K562 (cell line): ENCODE data around the gene IRF2. TPM values are rescaled to one million over a fixed set of nuclear protein-coding genes. Genes with fewer than 3 reads are reported as not detected.
"Not testable (repeated sequence)": the region's sequence is repeated elsewhere in the genome, so short reads cannot be mapped to it uniquely, and the experiment has no call there.

Experiments
- ATAC-seq: fragments of 200-7000 bp; cut with Tn5 transposase; 3 replicates; pipeline ENCODE4 v1.9.1; 2020; ENCODE audit warnings: moderate library complexity
- BruUV-seq: library from RNA; stranded (reverse); fragments of 400-500 nt; replicated peaks from 2 replicates; lab custom pipeline; 2021; lab: Mats Ljungman, UMichigan
- CTCF ChIA-PET: fragments of 300-600 bp; formaldehyde crosslinking; extraction: SDS; loops from one replicate; lab custom pipeline; 2021; ENCODE audit warnings: low intra/inter-chr PET ratio; lab: Yijun Ruan, JAX
- POLR2A ChIA-PET: fragments of 300-600, 350-650 bp; sonication (Branson Sonifier 250); formaldehyde crosslinking; extraction: SDS; loops from one replicate; lab custom pipeline; 2021; ENCODE audit warnings: antibody characterized with exemption, inconsistent platforms; lab: Yijun Ruan, JAX
- DNase-seq, 4 experiments: peaks; one replicate each; pipeline versions ENCODE4 v3.0.0 to v3.0.0-alpha.2; 2011 to 2018; ENCODE audit warnings: low spot score in 3 of 4, mixed read lengths in 3 of 4; ENCODE audit errors: extremely low read depth in 1 of 4
- FAIRE-seq: peaks from 2 replicates; lab custom pipeline; 2011; peaks lifted over from hg19 to GRCh38; lab: Jason Lieb, UNC
- H2AFZ ChIP-seq: 2 replicates; pipeline ENCODE4 v1.6.0; 2011; ENCODE audit warnings: low read depth, low read length, control low read depth, inconsistent platforms
- H3K27ac ChIP-seq: fragments of 200-600 bp; 3 replicates; pipeline ENCODE4 v1.8.0; 2011; ENCODE audit warnings: low read depth, mild to moderate bottlenecking, control low read depth, inconsistent platforms, low read length, moderate library complexity, mixed read lengths; ENCODE audit errors: extremely low read depth
- H3K27me3 ChIP-seq, 2 experiments: fragments of 300-600 bp in 1 of 2; 2 replicates in 1 of 2; 3 replicates in 1 of 2; pipeline versions ENCODE4 v1.6.0 to v1.8.0; 2011; ENCODE audit warnings: inconsistent platforms in 2 of 2, low read length in 2 of 2, mild to moderate bottlenecking in 1 of 2, mixed read lengths in 1 of 2, moderate library complexity in 1 of 2; ENCODE audit not compliant: control insufficient read depth in 2 of 2, insufficient read depth in 2 of 2
- H3K36me3 ChIP-seq: fragments of 300-600 bp; 3 replicates; pipeline ENCODE4 v1.8.0; 2011; ENCODE audit warnings: mild to moderate bottlenecking, low read length, inconsistent platforms; ENCODE audit not compliant: control insufficient read depth, insufficient read depth
- H3K4me1 ChIP-seq, 2 experiments: fragments of 200-600 bp in 1 of 2; replicated peaks in 1 of 2; 2 replicates in 1 of 2; 3 replicates in 1 of 2; pipeline versions ENCODE4 v1.5.1 to v1.8.0; 2011; ENCODE audit warnings: inconsistent platforms in 2 of 2, low read length in 2 of 2, mild to moderate bottlenecking in 1 of 2, mixed read lengths in 1 of 2, moderate library complexity in 1 of 2; ENCODE audit not compliant: control insufficient read depth in 2 of 2, insufficient read depth in 2 of 2
- H3K4me2 ChIP-seq: 2 replicates; pipeline ENCODE4 v1.6.1; 2011; ENCODE audit warnings: low read length, control low read depth, inconsistent platforms, mixed read lengths; ENCODE audit not compliant: insufficient read depth
- H3K4me3 ChIP-seq: fragments of 200-600 bp; sonication (generic), shearing (Covaris generic); 2 replicates; pipeline ENCODE4 v1.5.1; 2016; ENCODE audit warnings: control low read depth, inconsistent platforms
- H3K79me2 ChIP-seq: fragments of 200-600 bp; 3 replicates; pipeline ENCODE4 v1.8.0; 2011; ENCODE audit warnings: low read length, inconsistent platforms; ENCODE audit not compliant: control insufficient read depth, insufficient read depth
- H3K9ac ChIP-seq, 2 experiments: 2 replicates each; pipeline versions ENCODE4 v1.6.0 to v1.6.1; 2011; ENCODE audit warnings: low read depth in 2 of 2, low read length in 2 of 2, control low read depth in 1 of 2, inconsistent platforms in 1 of 2, mild to moderate bottlenecking in 1 of 2, mixed read lengths in 1 of 2; ENCODE audit not compliant: insufficient read depth in 1 of 2
- H3K9me1 ChIP-seq: one replicate; pipeline ENCODE4 v1.6.0; 2011; ENCODE audit warnings: inconsistent platforms, mild to moderate bottlenecking, low read length, moderate library complexity; ENCODE audit not compliant: control insufficient read depth, insufficient read depth
- H3K9me3 ChIP-seq: replicated peaks from 2 replicates; pipeline ENCODE4 v1.5.1; 2011; ENCODE audit warnings: low read depth, low read length, inconsistent platforms; ENCODE audit not compliant: control insufficient read depth, insufficient read depth
- H4K20me1 ChIP-seq: replicated peaks from 2 replicates; pipeline ENCODE4 v1.6.1; 2011; ENCODE audit warnings: low read length, inconsistent platforms, mixed read lengths; ENCODE audit not compliant: control insufficient read depth, insufficient read depth
- CREB3 ChIP-seq: fragments of 450-650 bp; conservative IDR thresholded peaks from 2 replicates; pipeline ENCODE4 v1.6.1; 2016; ENCODE audit warnings: missing genetic modification characterization, low read depth, mild to moderate bottlenecking, missing compliant biosample characterization, moderate library complexity
- DACH1 ChIP-seq: fragments of 450-650 bp; IDR thresholded peaks from 2 replicates; pipeline ENCODE4 v1.6.1; 2018; ENCODE audit not compliant: partially characterized antibody
- MCM3 ChIP-seq: fragments of 450-650 bp; IDR thresholded peaks from 2 replicates; pipeline ENCODE4 v1.6.1; 2016
- MYC ChIP-seq, 2 experiments: fragments of 250-450 bp in 1 of 2; sonication (Bioruptor Pico) in 1 of 2; IDR thresholded peaks; 2 replicates each; pipeline versions ENCODE4 v1.5.1 to v1.6.1; 2012 to 2021; ENCODE audit warnings: low read depth in 2 of 2, borderline replicate concordance in 1 of 2, improper control_type of control experiment in 1 of 2, low read length in 1 of 2, mild to moderate bottlenecking in 1 of 2, moderate library complexity in 1 of 2
- NR4A1 ChIP-seq, 2 experiments: fragments of 250-450 bp in 1 of 2; fragments of 450-650 bp in 1 of 2; sonication (Bioruptor Pico) in 1 of 2; IDR thresholded peaks; 2 replicates each; pipeline versions ENCODE4 v1.4.0 to v1.6.1; 2016 to 2020; ENCODE audit warnings: mild to moderate bottlenecking in 2 of 2, missing compliant biosample characterization in 1 of 2, missing genetic modification characterization in 1 of 2, moderate library complexity in 1 of 2
- PTRF ChIP-seq: fragments of 450-650 bp; IDR thresholded peaks from 2 replicates; pipeline ENCODE4 v1.6.1; 2016; ENCODE audit warnings: mild to moderate bottlenecking, missing genetic modification characterization, missing compliant biosample characterization
- U2AF1 ChIP-seq: fragments of 200-400 bp; formaldehyde crosslinking; optimal IDR thresholded peaks from 2 replicates; pipeline ENCODE3; 2017; ENCODE audit warnings: mild to moderate bottlenecking, low read depth, low read length, moderate library complexity
- ZBTB2 ChIP-seq: fragments of 450-650 bp; IDR thresholded peaks from 2 replicates; pipeline ENCODE4 v1.6.1; 2016; ENCODE audit warnings: antibody characterized with exemption
- ZBTB43 ChIP-seq: sonication (generic); formaldehyde crosslinking; IDR thresholded peaks from 2 replicates; pipeline ENCODE4 v1.8.0; 2023; ENCODE audit warnings: mild to moderate bottlenecking, missing genetic modification reagents
- WGBS: fragments of 100-300 bp; shearing (Covaris generic); methylation state at CpG from one replicate; pipeline ENCODE4 v1.1.6; 2016; ENCODE audit warnings: low coverage, mixed read lengths; ENCODE audit not compliant: insufficient coverage; ENCODE audit errors: missing lambda C conversion rate; 5-methylcytosine and 5-hydroxymethylcytosine counted together
- in situ Hi-C: fragments of 300-500 bp; cut with MboI; formaldehyde crosslinking; loops from 4 replicates; pipeline ENCODE4 v1.15.0; 2018; ENCODE audit warnings: inconsistent platforms, mixed read lengths
- intact Hi-C: fragments of 100-400 bp; cut with micrococcal nuclease; formaldehyde crosslinking; loops from 2 replicates; pipeline ENCODE4 v1.14.2; 2022
- polyA plus RNA-seq, 8 experiments: library from polyadenylated mRNA; depleted of rRNA in 4 of 8; stranded (reverse) in 5 of 8; unstranded in 3 of 8; fragments of >200 nt; fragmentation: Nextera tagmentation in 2 of 8; fragmentation: Illumina TruSeq in 1 of 8; extraction: Ambion mirVana in 2 of 8; extraction: Trizol in 1 of 8; gene quantifications; 2 replicates each; pipeline versions ENCODE4 v1.2.1 to v1.2.3, GENCODE V29; 2011 to 2014; ENCODE audit warnings: inconsistent platforms in 1 of 8, missing spikeins in 1 of 8
- total RNA-seq, 7 experiments: library from RNA; depleted of rRNA in 6 of 7; stranded (reverse); fragments of >200 nt in 6 of 7; fragmentation: Illumina TruSeq in 2 of 7; extraction: Trizol in 2 of 7; gene quantifications; 2 replicates each; pipeline versions ENCODE4 v1.2.1 to v1.2.3, GENCODE V29; 2011 to 2021; ENCODE audit warnings: low replicate concordance in 1 of 7

Gene IRF2
- total and polyA plus RNA-seq, 9 of the 15 experiments (the other 6 are each of a cell fraction or from before 2014, with no cell fraction given): 7.1 to 17.1 (median 11.3) TPM

GRCh38 chr4:184342857-184343237 lies 131.5 kb downstream of the IRF2 start:
- H3K9ac ChIP-seq, ATAC-seq, H3K4me3 ChIP-seq, in situ Hi-C loops, DNase-seq, H3K9me3 ChIP-seq, H3K36me3 ChIP-seq, POLR2A ChIA-PET, H4K20me1 ChIP-seq, CTCF ChIA-PET, BruUV-seq, H3K4me2 ChIP-seq, intact Hi-C loops, H3K27ac ChIP-seq, H3K9me1 ChIP-seq, H3K79me2 ChIP-seq, H3K27me3 ChIP-seq, FAIRE-seq: not testable (repeated sequence)
- 22% methylated on average over 1 of the region's 1 CpG for WGBS
- H2AFZ ChIP-seq: peak overlapping the region; percentile 97
- peaks cover 24 to 26% of the 10 kb centered on the region in 2 experiments for H3K4me1 ChIP-seq
- TF ChIP-seq DACH1 (peak; percentile 91), ZBTB2 (0 out of 2 replicates have a peak, but pooled peaks have one; percentile 38)

GRCh38 chr4:184342167-184342856 lies 132.0 kb downstream of the IRF2 start:
- H3K9ac ChIP-seq: no peak overlapping the region
- no peaks in the 10 kb centered on the region for H3K9me1 ChIP-seq
- H3K4me2 ChIP-seq: no peak overlapping the region
- H3K27me3 ChIP-seq: no peaks in the 10 kb centered on the region
- ChIA-PET POLR2A (no interaction called here), CTCF (no interaction called here)
- no TSS peak for BruUV-seq
- peak overlapping the region; percentile 25; the same call in 1 of the 2 replicates for H2AFZ ChIP-seq
- H3K4me1 ChIP-seq: peaks cover 18 to 21% of the 10 kb centered on the region in 2 experiments
- WGBS: 52% methylated on average over 6 of the region's 6 CpGs
- H3K9me3 ChIP-seq: no peaks in the 10 kb centered on the region
- FAIRE-seq: no peak
- no peaks in the 10 kb centered on the region for H3K79me2 ChIP-seq
- H3K27ac ChIP-seq: no peak overlapping the region
- H4K20me1 ChIP-seq: no peaks in the 10 kb centered on the region
- no peak for DNase-seq
- in situ Hi-C loops: no loop called here
- H3K4me3 ChIP-seq: no peak overlapping the region
- intact Hi-C loops: no loop called here
- H3K36me3 ChIP-seq: no peaks in the 10 kb centered on the region
- no peak for ATAC-seq
- TF ChIP-seq MCM3 (no peak), DACH1 (no peak), NR4A1 (CRISPR knock-in tag; IDR thresholded peaks at IDR 0.05) (no peak), NR4A1 (tag; IDR thresholded peaks at IDR 0.05) (0 out of 2 replicates have a peak, but pooled peaks have one; percentile 70), PTRF (tag) (peak; percentile 69; the same call in 1 of the 2 replicates), U2AF1 (no peak), CREB3 (tag) (peak; percentile 78; the same call in 1 of the 2 replicates), ZBTB43 (CRISPR knock-in tag) (no peak), MYC (IDR thresholded peaks at IDR 0.05; ENCODE audit: low read depth, low read length) (no peak), MYC (CRISPR knock-in tag; IDR thresholded peaks at IDR 0.05; ENCODE audit: borderline replicate concordance, low read depth) (no peak)
